Calu3 (cell line): ENCODE data around the gene ACSL5. TPM values are rescaled to one million over a fixed set of nuclear protein-coding genes. Genes with fewer than 3 reads are reported as not detected.

Experiments used
- BruUV-seq: library from RNA; stranded (reverse); fragments of 400-500 nt; replicated peaks from 2 replicates; lab custom pipeline; 2021; lab: Mats Ljungman, UMichigan
- CTCF ChIA-PET: fragments of 300-600 bp; sonication (Branson Sonifier 250); formaldehyde crosslinking; loops from one replicate; lab custom pipeline; 2022; ENCODE audit warnings: antibody characterized with exemption; lab: Charles Lee
- DNase-seq: peaks from one replicate; pipeline ENCODE4 v3.0.0; 2022
- H3K27ac Mint-ChIP-seq: one replicate; pipeline ENCODE4 v1.8.0; 2022; ENCODE audit warnings: mixed read lengths; ENCODE audit not compliant: unreplicated experiment
- H3K27me3 Mint-ChIP-seq: one replicate; pipeline ENCODE4 v1.8.0; 2022; ENCODE audit warnings: mixed read lengths; ENCODE audit not compliant: unreplicated experiment
- H3K36me3 Mint-ChIP-seq: one replicate; pipeline ENCODE4 v1.8.0; 2022; ENCODE audit warnings: mild to moderate bottlenecking, moderate library complexity, mixed read lengths; ENCODE audit not compliant: insufficient read depth, unreplicated experiment
- H3K4me1 Mint-ChIP-seq: one replicate; pipeline ENCODE4 v1.8.0; 2022; ENCODE audit warnings: mild to moderate bottlenecking, low read depth, mixed read lengths; ENCODE audit not compliant: unreplicated experiment
- H3K4me3 Mint-ChIP-seq: one replicate; pipeline ENCODE4 v1.8.0; 2022; ENCODE audit warnings: mild to moderate bottlenecking, low read depth, moderate library complexity, mixed read lengths; ENCODE audit not compliant: unreplicated experiment
- H3K9me3 Mint-ChIP-seq: one replicate; pipeline ENCODE4 v1.8.0; 2022; ENCODE audit warnings: low read depth, mixed read lengths; ENCODE audit not compliant: unreplicated experiment
- CTCF ChIP-seq: fragments of 200-600 bp; IDR thresholded peaks from one replicate; pipeline ENCODE4 v1.8.0; 2022; ENCODE audit warnings: antibody characterized with exemption; ENCODE audit not compliant: unreplicated experiment
- intact Hi-C: fragments of 100-400 bp; cut with micrococcal nuclease; formaldehyde crosslinking; loops from one replicate; pipeline ENCODE4 v1.10.0; 2022; ENCODE audit not compliant: unreplicated experiment
- total RNA-seq: library from RNA; stranded (reverse); gene quantifications from 2 replicates; pipeline ENCODE4 v1.2.3, GENCODE V29; 2022

ACSL5 gene
- total RNA-seq, 1 experiment from 2014 or later, result 35.3 TPM

- Mint-ChIP-seq H3K27ac (no peak overlapping the region), H3K36me3 (peaks cover 11% of the 10 kb centered on the region), H3K27me3 (no peaks in the 10 kb centered on the region), H3K4me1 (peaks cover 23% of the 10 kb centered on the region), H3K9me3 (no peaks in the 10 kb centered on the region), H3K4me3 (no peak overlapping the region)
- intact Hi-C loops, result loop anchor here (5.0 kb wide), 1 partner anchor 61 kb away; no protein-coding TSS in a partner anchor
- no TSS peak for BruUV-seq
- DNase-seq, result no peak
- no peak for TF ChIP-seq CTCF
- CTCF ChIA-PET, result no interaction called here
Measured at GRCh38 chr10:112393341-112393740, 19.4 kb downstream of the ACSL5 start.

GRCh38 chr10:112393827-112394226, 19.9 kb downstream of the ACSL5 start:
- BruUV-seq, result no TSS peak
- Mint-ChIP-seq H3K36me3 (peaks cover 11% of the 10 kb centered on the region), H3K27me3 (no peaks in the 10 kb centered on the region), H3K9me3 (no peaks in the 10 kb centered on the region), H3K4me1 (peaks cover 18% of the 10 kb centered on the region), H3K27ac (no peak overlapping the region), H3K4me3 (no peak overlapping the region)
- no peak for DNase-seq
- intact Hi-C loops, result loop anchor here (5.0 kb wide), 1 partner anchor 62 kb away; no protein-coding TSS in a partner anchor
- no peak for TF ChIP-seq CTCF
- CTCF ChIA-PET, result interaction anchor here (1.0 kb wide), 1 partner anchor 19 kb away, joined by 3 read pairs; no protein-coding TSS in a partner anchor

GRCh38 chr10:112394475-112394875, 20.6 kb downstream of the ACSL5 start:
- CTCF ChIA-PET, result interaction anchor here (1.0 to 1.4 kb wide), 2 partner anchors 10 to 19 kb away, joined by 3 to 4 read pairs; no protein-coding TSS in a partner anchor
- Mint-ChIP-seq H3K4me1 (peaks cover 12% of the 10 kb centered on the region), H3K27ac (no peak overlapping the region), H3K27me3 (no peaks in the 10 kb centered on the region), H3K4me3 (no peak overlapping the region), H3K9me3 (no peaks in the 10 kb centered on the region), H3K36me3 (peaks cover 11% of the 10 kb centered on the region)
- TF ChIP-seq CTCF, result no peak
- BruUV-seq, result no TSS peak
- intact Hi-C loops, result loop anchor here (5.0 kb wide), 1 partner anchor 62 kb away; no protein-coding TSS in a partner anchor
- DNase-seq, result peak; percentile 19

- Mint-ChIP-seq H3K27me3 (no peaks in the 10 kb centered on the region), H3K4me3 (no peak overlapping the region), H3K36me3 (peaks cover 6% of the 10 kb centered on the region), H3K9me3 (no peaks in the 10 kb centered on the region), H3K27ac (no peak overlapping the region), H3K4me1 (peaks cover 11% of the 10 kb centered on the region)
- BruUV-seq, result no TSS peak
- intact Hi-C loops, result no loop called here
- CTCF ChIA-PET, result interaction anchor here (0.9 to 1.4 kb wide), 2 partner anchors 9 to 29 kb away, joined by 3 to 4 read pairs; no protein-coding TSS in a partner anchor
- DNase-seq, result no peak
- TF ChIP-seq CTCF, result no peak
Measured at GRCh38 chr10:112395809-112396530, 22.1 kb downstream of the ACSL5 start.
